ENCODE data around the gene MTPN. TPM values are rescaled to one million over a fixed set of nuclear protein-coding genes. Genes with fewer than 3 reads are reported as not detected.

The MTPN gene
- 73.8 and 77.8 TPM in 2 replicates for total RNA-seq (2014; rRNA removed; shearing (Covaris generic))

GRCh38 chr7:135977007-135977741 is at the start of gene MTPN:
TSS of gene MTPN (minus strand) at chr7:135977359. CDS start at chr7:135977100, 259 bp downstream.
- peak; percentile 98 for DNase-seq (ENCODE audit: low read depth)

- DNase-seq (ENCODE audit: low read depth), result no peak
These were observed 49.0 kb upstream of the MTPN start for GRCh38 chr7:136026209-136026608.

- peak; percentile 6 for DNase-seq (ENCODE audit: low read depth)
These were observed 46.1 kb upstream of the MTPN start for GRCh38 chr7:136023134-136023869.

- no peak for DNase-seq (ENCODE audit: low read depth)
These were observed 43.4 kb upstream of the MTPN start for GRCh38 chr7:136020556-136020955.

- no peak for DNase-seq (ENCODE audit: low read depth)
These were observed 40.9 kb upstream of the MTPN start for GRCh38 chr7:136018104-136018503.

- no peak for DNase-seq (ENCODE audit: low read depth)
These were observed 39.7 kb upstream of the MTPN start for GRCh38 chr7:136016649-136017395.

- DNase-seq (ENCODE audit: low read depth), result no peak
These were observed 38.5 kb upstream of the MTPN start for GRCh38 chr7:136015638-136016037.

- DNase-seq (ENCODE audit: low read depth), result no peak
These were observed 37.5 kb upstream of the MTPN start for GRCh38 chr7:136014659-136015058.

GRCh38 chr7:136012238-136012637 is 35.1 kb upstream of the MTPN start:
- peak; percentile 24 for DNase-seq (ENCODE audit: low read depth)

- DNase-seq (ENCODE audit: low read depth), result peak; percentile 18
These were observed 32.4 kb upstream of the MTPN start for GRCh38 chr7:136009488-136010079.

GRCh38 chr7:136006208-136006607 is 29.0 kb upstream of the MTPN start:
- no peak for DNase-seq (ENCODE audit: low read depth)

- no peak for DNase-seq (ENCODE audit: low read depth)
These were observed 26.9 kb upstream of the MTPN start for GRCh38 chr7:136004083-136004482.

GRCh38 chr7:136002802-136003201 is 25.6 kb upstream of the MTPN start:
- no peak for DNase-seq (ENCODE audit: low read depth)

- no peak for DNase-seq (ENCODE audit: low read depth)
These were observed 23.2 kb upstream of the MTPN start for GRCh38 chr7:136000288-136000913.

GRCh38 chr7:135998081-135998480 is 20.9 kb upstream of the MTPN start:
- no peak for DNase-seq (ENCODE audit: low read depth)

- no peak for DNase-seq (ENCODE audit: low read depth)
These were observed 18.6 kb upstream of the MTPN start for GRCh38 chr7:135995748-135996147.

- DNase-seq (ENCODE audit: low read depth), result peak; percentile 29
These were observed 17.5 kb upstream of the MTPN start for GRCh38 chr7:135994466-135995205.

- DNase-seq (ENCODE audit: low read depth), result no peak
These were observed 16.8 kb upstream of the MTPN start for GRCh38 chr7:135993950-135994349.

- DNase-seq (ENCODE audit: low read depth), result no peak
These were observed 14.7 kb upstream of the MTPN start for GRCh38 chr7:135991906-135992305.

- DNase-seq (ENCODE audit: low read depth), result no peak
These were observed 14.2 kb upstream of the MTPN start for GRCh38 chr7:135991322-135991721.

- DNase-seq (ENCODE audit: low read depth), result no peak
These were observed 13.1 kb upstream of the MTPN start for GRCh38 chr7:135990258-135990657.

Data from Daoy (cell line).